GM19193 (cell line): Measurements from ENCODE around the gene MR1.

Experiments used
- POLR2A ChIP-seq: IDR thresholded peaks from 4 replicates; pipeline ENCODE4 v1.6.1; 2011; ENCODE audit not compliant: insufficient read depth, insufficient read length; ENCODE audit errors: extremely low read depth

Gene MR1

DNA sequence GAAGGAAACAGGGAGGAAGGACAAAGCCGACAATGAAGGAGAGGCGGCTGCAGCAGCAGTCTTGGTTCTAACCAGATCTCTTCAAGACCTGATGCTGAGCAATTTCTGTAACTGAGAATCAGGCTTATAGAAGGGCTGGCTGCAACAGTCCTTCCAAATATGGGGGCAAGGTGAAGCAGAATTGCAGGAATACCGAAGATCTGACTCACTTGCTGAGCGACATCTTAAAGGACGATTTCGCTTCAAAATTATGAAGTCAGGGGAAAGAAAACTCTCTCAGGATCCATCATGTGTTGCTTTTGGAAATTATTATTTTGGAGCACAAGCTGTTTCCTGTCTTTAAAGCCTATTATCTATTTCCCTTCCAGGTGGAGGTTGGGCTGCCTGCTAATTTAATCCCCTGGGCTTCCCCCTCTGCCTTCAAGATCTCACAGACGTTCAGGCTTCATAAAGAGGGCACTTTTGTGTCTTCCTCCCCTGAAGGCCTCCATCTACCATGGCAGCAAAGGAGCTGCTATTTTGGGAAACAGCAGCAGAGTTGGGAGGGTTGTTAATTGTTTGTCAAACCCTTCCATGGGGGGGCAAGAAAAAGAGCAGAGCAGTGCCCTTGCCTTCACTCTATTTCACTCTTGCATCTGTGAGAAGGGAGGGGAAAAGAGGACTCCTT is 43.9 kb downstream of the MR1 start:
- no peak for TF ChIP-seq POLR2A

DNA sequence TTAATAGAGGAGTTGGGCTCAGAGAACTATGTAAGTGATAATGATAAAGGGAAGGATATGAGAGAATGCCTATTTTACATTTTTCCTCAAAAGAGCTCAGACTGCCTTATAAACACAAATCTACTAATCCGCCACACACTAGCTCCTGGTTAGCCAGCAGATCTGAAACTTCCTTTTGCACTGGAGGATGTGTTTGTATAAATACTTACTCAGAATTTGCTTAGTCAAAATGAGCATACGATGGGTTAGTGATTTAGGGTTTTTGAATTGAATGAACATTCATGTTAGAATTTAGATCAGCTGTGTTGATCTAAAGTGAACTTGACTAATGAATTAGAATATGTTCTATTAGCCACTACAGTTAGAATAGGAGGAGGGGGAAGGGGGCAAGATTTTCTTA is 45.6 kb downstream of the MR1 start:
- no peak for TF ChIP-seq POLR2A

DNA sequence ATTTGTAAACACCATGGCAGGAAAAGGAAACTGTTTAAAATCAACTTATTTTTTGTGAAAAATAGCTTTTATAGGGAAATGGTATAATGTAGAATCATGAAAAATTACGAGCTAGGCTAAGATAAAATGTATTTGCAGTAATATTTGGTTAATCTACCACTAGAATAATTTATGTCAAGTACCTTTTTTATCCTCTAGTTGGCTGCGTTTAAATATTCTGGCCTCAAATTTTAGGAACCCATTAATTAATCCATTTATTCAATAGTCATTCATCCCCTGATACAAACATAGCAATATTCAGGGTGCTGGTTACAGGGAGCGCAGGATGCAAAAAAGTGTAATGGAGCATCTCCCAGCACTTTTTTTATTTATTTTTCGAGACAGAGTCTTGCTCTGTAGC is 46.1 kb downstream of the MR1 start:
- TF ChIP-seq POLR2A, result no peak

- TF ChIP-seq POLR2A, result no peak
Observed at GRCh38 chr1:181080556-181080955, 46.8 kb downstream of the MR1 start.

DNA sequence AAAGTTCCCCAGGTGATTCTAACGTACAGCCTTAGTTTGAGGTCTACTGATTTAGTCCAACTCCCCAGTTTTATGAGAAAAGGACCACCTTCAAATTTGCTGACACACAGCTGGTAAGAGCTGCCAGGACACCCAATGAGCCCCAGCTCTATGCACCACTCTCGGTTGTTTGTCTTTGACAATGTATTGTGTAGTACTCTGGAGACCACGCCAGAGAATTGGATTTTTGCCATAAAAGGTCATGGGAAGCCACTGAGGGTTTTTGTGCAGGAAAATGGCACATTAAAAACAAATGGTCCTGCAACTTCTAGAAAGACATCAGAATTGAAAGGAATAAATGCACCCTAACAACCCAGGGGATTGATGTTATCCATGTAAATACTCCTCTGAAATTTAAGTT is 47.6 kb downstream of the MR1 start:
- TF ChIP-seq POLR2A, result no peak

- TF ChIP-seq POLR2A, result no peak
Observed at GRCh38 chr1:181083842-181084605, 50.2 kb downstream of the MR1 start.

DNA sequence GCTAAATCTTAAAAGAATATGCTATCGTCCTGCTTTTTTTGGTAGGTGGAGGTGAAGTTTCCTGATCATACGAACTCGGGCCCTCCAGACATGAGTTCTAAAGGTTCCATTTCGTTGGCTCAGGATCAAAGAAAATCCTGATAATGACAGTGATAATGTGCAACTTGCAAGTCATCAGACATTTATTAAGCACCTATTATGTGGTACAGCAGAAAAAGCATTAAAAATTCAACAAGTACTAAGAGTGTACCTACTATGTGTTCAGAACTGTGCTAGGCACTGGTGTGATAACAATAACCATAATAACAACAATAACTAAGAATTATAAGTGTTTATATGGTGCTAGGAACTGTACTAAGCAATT is 50.8 kb downstream of the MR1 start:
- no peak for TF ChIP-seq POLR2A

- TF ChIP-seq POLR2A, result no peak
Observed at GRCh38 chr1:181086091-181086490, 52.3 kb downstream of the MR1 start.

DNA sequence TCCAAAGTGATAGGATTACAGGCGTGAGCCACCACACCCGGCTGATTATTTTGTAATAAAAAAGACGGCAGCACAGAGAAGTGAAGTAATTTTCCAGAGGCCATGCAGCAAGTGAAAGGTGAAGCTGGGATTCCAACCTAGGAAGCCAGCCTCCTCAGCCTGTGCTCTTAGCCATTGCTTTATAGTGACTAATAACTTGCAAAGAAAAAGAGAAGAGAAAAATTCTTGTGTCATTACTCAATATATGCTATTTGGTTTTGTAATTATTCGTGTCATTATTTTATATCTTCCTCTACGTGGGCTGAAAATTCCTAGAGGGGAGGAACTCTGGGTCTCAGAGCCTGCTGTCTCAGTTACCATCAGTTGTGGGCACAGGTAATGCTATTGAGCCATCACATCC is 53.1 kb downstream of the MR1 start:
- TF ChIP-seq POLR2A, result no peak

DNA sequence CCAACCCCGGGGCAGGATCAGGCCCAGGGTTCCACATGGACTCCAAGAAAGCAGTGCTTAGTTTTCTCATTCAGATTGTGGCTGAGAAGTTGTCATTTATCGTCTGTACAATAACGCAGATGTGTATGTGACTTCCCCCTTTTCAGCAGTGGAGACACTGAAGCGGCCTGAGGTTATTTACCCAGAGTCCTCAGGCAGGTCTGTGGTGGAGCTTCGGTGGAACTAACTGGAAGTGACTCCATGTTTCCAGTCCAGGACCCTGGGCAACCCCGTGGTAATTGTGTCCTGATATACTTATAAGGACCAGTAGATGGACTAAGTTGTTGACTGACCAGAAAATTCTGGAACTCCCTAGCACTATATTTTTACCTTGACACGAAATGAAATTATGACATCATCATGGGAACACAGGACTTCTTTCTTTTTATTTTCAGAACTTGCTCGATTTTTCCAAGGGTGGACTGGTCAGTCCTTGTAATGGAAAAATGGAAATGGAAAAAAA is 53.7 kb downstream of the MR1 start:
- TF ChIP-seq POLR2A, result no peak

- TF ChIP-seq POLR2A, result peak; percentile 100
Observed at GRCh38 chr1:181088079-181089016, 54.6 kb downstream of the MR1 start, which contains the start of gene IER5. Gene IER5, plus strand, starts transcription at chr1:181088700. Its CDS starts 203 bp downstream, at chr1:181088903.

GRCh38 chr1:181089017-181089675 is 55.4 kb downstream of the MR1 start:
- TF ChIP-seq POLR2A, result no peak

- peak; percentile 75 for TF ChIP-seq POLR2A
Observed at GRCh38 chr1:181089676-181090544, 56.1 kb downstream of the MR1 start.

GRCh38 chr1:181090641-181091126 is 56.9 kb downstream of the MR1 start:
- no peak for TF ChIP-seq POLR2A

- peak; percentile 17 for TF ChIP-seq POLR2A
Observed at GRCh38 chr1:181091309-181092040, 57.7 kb downstream of the MR1 start.
